NCI-H2107 treated with DMSO at 0.1 percent for 48 hours (cell line): ENCODE data around the gene ARX.

Experiments
- DNase-seq: peaks from one replicate; lab custom pipeline; 2025; ENCODE audit not compliant: unreplicated experiment; lab: John Stamatoyannopoulos, UW

Gene ARX

GRCh38 chrX:25016938-25017598 lies 1.3 kb upstream of the ARX start:
- no peak for DNase-seq

DNA sequence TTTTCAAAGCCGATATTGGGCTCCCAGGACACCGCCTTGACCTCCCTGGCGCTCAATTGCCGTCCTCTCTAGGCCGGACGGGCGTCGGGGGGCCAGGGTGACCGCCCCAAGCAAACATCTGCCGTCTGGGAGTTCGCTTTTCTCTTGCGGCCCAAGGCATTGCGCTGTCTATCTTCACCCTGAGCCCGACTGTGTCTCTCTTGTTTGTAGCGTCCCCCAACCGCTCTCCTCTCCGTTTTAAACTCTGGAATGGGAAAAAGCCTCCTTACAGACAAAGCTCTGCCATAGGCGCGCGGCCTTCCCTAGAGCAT lies 551 bp upstream of the ARX start:
- no peak for DNase-seq

- DNase-seq, result no peak
These were observed 1.4 kb downstream of the ARX start for GRCh38 chrX:25014366-25014838.

DNA sequence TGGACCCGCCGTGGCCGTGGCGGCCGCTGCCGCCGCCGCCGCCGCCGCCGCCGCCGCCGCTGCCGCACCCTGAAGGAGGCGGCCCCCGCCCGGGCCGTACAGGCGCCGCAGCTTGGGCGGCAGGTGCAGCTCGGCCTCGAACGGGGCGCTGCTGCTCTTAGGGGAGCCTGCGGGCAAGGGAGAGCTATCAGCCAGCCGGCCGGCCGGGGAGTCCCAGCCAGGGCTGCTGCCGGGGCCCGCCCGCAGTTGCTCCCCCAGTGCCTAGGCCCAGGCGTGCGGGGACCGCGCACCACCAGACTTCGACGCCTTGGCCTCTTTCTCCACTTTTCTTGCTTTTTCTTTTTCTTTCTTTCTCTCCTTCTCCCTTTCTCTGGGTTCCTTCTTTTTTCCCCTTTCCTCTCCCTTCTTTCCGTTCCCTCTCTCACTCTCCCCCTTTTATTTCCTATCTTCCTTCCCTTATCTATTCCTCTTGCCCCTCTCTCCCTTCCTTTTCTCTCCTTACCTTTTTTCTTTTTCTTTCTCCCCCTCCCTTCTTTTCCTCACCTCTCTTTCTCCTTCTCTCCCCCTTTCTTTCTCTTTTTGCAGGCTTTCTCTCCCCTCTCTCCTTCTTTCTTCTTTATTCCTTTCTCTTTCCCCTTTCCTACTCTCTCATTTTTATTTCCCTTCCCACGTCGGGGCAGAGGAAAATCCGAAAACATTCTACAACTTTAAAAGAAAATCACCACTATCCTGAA lies 2.0 kb downstream of the ARX start:
- no peak for DNase-seq

DNA sequence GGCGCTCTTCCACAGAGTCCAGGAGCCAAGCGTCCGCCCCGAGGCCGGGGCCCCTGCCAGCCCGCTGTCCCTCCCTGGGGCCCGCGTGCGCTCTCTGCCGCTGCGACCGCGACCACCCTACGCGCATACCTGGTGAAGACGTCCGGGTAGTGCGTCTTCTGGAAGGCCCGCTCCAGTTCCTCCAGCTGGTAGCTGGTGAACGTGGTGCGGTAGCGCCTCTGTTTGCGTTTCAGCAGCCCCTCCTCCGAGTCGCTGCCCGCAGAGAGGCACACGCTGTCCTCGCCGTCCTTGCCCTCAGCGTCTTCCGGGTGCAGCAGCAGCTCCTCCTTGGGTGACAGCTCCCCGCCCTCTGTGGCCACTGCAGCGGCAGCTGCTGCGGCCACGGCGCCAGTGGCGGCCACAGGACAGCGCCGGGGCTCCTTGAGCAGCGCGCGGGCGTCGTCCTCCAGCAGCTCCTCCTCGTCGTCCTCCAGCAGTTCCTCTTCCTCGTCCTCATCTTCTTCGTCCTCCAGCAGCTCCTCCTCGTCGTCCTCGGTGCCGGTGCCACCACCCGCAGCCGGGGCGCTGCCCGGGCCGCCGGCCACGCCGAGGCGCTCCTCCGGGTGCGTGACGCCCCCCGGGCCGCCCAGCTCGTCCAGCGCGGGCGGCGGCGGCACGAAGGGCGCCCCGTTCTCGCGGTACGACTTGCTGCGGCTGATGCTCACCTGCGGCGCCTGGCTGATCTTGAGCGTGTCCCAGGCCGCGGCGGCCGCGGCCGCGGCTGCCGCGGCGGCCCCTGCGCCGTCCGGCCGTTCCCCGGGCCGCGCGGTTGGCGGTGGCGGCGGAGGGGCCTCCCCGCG lies 2.8 kb downstream of the ARX start:
- DNase-seq, result no peak

DNA sequence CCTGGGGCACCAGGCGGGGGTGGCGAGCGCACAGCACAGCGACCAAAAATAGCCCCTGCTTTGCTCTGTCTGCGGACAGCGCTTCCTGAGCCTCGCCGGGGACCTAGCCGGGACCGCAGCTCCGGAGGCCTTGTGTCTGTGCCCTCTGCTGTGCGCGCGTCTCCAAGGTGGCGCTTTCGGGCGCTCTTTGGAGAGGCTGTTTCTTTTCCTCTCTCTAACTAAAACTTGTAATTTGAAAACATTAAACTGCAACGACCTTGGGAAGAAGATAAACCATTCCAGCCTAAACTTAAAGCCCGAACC lies 3.4 kb downstream of the ARX start:
- DNase-seq, result no peak

GRCh38 chrX:25011589-25012432 lies 4.0 kb downstream of the ARX start:
- no peak for DNase-seq

- no peak for DNase-seq
These were observed 4.8 kb downstream of the ARX start for GRCh38 chrX:25010784-25011588.

DNA sequence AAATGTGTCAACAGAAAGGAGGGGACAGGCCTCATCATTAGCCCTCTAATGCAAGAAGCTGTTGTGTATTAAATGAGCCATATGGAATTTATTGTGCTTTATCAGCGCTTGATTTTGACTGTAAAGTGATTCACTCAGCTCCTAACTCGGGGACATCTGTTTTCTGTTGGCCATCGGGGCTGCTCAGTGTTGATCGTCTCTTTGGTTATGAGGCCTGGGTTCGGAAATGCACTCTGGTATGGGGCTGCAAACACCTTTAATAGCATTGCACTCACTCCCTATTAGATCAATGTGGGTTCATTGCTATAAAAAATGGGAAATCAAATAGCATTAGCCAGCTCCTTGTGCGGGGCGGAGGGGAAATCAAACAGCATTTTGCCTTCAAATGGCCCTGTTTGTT lies 6.4 kb downstream of the ARX start:
- DNase-seq, result no peak

DNA sequence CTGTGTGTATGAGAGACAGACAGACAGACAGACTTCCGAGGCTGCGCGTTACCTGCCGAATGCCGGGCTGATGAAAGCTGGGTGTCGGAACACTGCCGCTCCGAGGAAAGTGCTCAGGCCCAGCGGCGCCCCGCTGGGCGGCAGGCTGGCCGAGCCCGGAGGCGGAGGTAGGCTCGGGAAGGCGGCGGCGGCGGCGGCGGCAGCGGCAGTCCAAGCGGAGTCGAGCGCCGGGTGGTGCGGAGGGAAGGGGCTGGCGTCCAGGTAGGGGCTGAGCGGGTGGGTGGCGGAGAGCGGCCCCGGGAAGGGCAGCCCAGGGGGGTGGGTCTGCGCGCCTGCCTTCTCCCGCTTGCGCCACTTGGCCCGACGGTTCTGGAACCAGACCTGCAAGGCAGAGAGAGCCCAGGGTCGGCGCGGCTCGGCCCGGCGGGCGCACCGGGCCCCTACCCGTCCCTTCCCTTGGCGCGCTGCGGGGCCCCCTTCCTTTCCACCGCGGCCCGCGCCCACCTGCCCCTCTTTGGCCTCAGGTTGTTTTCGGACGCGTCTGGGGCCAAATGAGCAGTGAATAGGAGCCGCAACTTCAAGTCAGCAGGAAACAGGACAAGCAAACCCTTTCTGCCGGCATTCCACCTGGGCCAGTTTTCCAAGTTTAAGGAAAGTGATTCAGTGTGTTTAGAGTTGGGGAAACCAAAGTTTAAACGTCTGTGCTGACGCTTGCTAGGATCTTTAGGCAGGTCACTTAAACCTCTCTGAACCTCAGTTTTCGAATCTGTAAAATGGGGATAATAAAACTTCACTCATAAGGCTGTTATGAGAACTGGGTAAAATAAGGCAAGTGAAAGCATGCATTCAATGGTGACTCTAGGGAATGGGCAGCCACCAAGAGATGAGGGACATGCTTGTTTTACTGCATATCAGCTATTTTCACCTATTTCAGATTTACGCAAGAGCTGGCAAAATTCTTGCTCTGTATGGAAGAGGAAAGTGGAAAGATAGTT lies 8.4 kb downstream of the ARX start:
- DNase-seq, result no peak

- no peak for DNase-seq
These were observed 9.1 kb downstream of the ARX start for GRCh38 chrX:25006586-25007058.

- DNase-seq, result no peak
These were observed 10.2 kb downstream of the ARX start for GRCh38 chrX:25005382-25006185.

- DNase-seq, result no peak
These were observed 10.8 kb downstream of the ARX start for GRCh38 chrX:25005034-25005381.

- no peak for DNase-seq
These were observed 11.2 kb downstream of the ARX start for GRCh38 chrX:25004485-25005032.

- no peak for DNase-seq
These were observed 11.7 kb downstream of the ARX start for GRCh38 chrX:25004040-25004439.

- DNase-seq, result no peak
These were observed 12.5 kb downstream of the ARX start for GRCh38 chrX:25003066-25003849.

DNA sequence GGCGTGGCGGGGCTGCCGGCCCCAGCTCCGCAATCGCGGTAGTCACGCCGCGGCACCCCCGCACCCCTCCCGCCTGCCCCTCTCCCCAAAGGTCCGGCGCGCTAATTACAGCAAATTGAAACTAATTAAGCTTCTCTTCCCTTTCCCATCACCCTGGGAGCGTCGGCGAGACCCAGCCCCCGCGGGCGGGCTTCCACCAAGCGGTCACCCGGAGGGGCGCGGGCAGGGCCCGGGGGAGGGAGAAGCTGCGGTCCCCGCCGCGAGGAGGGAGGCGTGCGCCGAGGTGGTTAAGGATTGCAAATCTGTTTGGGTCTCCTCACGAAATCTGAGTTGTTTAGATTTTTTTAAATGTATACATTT lies 13.1 kb downstream of the ARX start:
- DNase-seq, result no peak
